ENCODE measurements around the gene CCBE1.

Gene CCBE1

DNA sequence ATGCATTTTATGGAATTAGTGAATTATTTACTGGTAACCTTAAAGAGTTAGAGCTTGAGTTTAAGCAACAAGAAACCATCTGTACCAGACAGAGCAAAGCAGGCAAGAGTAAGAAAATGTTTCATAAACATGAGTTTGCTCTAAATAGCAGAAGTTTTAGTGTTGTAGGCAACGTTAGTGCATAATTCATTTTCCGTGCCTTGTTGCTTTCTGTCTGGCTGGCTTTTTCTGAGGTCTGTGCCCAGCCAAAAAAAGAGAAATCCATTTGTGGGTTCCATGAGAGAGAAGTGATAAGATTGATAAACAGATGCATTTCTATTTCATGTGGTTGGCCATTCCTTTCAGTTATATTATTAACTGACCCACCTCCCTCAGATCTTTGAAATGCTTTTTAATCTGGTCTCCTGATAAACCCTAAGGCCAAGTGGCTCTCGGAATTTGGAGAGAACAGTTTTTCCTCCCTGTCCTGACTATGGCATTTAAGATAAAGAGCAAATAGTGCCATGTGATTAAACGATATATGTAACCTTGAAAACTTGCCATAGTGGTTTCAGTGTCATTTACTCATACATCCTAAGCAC lies 198.6 kb downstream of the CCBE1 start:
- ChIA-PET CTCF (interaction anchor here (1.0 kb wide), 1 partner anchor 133 kb away, joined by 3 read pairs; no protein-coding TSS in a partner anchor), POLR2A (no interaction called here)
- DNase-seq (ENCODE audit: low read depth, low spot score) = no peak
- TF ChIP-seq, protein P1, sequence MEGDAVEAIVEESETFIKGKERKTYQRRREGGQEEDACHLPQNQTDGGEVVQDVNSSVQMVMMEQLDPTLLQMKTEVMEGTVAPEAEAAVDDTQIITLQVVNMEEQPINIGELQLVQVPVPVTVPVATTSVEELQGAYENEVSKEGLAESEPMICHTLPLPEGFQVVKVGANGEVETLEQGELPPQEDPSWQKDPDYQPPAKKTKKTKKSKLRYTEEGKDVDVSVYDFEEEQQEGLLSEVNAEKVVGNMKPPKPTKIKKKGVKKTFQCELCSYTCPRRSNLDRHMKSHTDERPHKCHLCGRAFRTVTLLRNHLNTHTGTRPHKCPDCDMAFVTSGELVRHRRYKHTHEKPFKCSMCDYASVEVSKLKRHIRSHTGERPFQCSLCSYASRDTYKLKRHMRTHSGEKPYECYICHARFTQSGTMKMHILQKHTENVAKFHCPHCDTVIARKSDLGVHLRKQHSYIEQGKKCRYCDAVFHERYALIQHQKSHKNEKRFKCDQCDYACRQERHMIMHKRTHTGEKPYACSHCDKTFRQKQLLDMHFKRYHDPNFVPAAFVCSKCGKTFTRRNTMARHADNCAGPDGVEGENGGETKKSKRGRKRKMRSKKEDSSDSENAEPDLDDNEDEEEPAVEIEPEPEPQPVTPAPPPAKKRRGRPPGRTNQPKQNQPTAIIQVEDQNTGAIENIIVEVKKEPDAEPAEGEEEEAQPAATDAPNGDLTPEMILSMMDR (IDR thresholded peaks at IDR 0.05; ENCODE audit: insufficient read depth, low read length, missing control alignments) = no peak
- H3K4me3 ChIP-seq (ENCODE audit: low read depth, low read length) = no peak overlapping the region

DNA sequence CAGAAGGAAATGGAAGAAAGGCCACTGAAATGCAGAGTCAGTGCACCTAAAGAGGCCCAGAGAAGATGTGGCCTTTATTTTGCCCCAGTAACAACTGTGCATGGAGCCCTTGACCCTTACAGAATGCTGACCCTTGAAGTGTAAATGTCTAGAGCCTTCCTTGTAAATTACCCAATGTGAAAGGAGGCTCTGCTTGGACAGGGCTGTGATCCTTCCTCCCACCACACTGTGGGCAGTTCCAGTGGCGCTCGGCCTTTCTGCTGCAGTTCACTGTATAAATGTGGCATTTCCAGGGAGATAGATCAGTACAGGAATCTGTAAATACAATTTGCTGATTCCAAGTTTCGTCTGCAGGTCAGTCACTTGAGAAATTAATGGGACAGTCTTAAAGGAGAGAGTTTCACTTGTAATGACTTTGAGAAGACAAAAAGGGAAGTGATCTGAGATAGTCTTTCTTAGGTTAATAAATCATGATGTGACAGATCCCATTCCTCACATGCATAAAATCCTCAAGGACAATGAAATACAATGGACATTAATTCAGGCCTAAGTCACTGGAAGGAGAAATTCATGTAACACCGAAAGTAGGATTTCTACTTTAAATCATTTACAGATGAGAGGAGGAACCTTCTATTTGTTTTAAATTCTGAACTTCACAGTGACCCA lies 204.3 kb downstream of the CCBE1 start:
- TF ChIP-seq, protein P1 (IDR thresholded peaks at IDR 0.05; ENCODE audit: insufficient read depth, low read length, missing control alignments) = no peak
- ChIA-PET POLR2A (no interaction called here), CTCF (interaction anchor here (1.8 kb wide), 1 partner anchor 204 kb away, joined by 4 read pairs; the partner anchor contains the start of gene CCBE1)
- no peak overlapping the region for H3K4me3 ChIP-seq (ENCODE audit: low read depth, low read length)
- DNase-seq (ENCODE audit: low read depth, low spot score) = no peak

DNA sequence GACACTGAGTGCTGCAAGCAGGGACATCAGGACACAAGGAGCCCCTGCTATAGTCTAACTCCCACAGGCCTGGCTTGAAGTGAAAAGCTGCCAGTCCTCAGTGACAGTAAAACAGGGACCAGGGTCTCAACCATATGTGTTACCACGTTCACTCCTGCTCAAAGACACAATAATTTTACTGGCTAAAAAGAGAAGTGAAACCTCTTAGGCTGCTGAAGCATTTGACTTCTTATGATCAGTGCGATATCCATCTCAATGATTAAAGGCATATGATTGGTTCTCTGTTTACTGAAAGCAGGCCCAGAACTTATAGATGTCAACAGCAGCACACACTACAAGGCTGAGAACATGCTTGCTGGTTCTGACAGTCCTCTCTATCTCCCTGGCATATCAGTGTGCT lies 208.3 kb downstream of the CCBE1 start:
- ChIA-PET CTCF (no interaction called here), POLR2A (no interaction called here)
- TF ChIP-seq, protein P1 (IDR thresholded peaks at IDR 0.05; ENCODE audit: insufficient read depth, low read length, missing control alignments) = no peak
- no peak for DNase-seq (ENCODE audit: low read depth, low spot score)
- no peak overlapping the region for H3K4me3 ChIP-seq (ENCODE audit: low read depth, low read length)

DNA sequence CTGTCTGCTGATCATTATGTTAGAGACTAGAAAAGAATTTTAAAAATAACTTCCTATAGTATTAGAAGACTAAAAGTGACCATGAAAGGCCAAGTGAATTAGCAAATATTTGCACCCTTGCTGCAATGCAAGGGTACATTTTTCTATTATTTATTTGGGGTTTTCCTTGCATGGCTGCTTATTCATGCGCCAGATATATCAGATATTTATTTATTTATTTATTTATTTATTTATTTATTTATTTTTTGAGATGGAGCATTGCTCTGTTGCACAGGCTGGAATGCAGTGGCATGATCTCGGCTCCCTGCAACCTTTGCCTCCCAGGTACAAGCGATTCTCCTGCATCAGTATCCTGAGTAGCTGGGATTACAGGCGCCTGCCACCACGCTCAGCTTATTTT lies 211.8 kb downstream of the CCBE1 start:
- CTCF ChIA-PET = interaction anchor here (1.1 to 2.2 kb wide), 4 partner anchors 18 to 338 kb away, joined by 3 to 7 read pairs (median 4); partner anchors contain the start of gene CCBE1
- POLR2A ChIA-PET = interaction anchor here (0.5 kb wide), 1 partner anchor 196 kb away, joined by 3 read pairs; no protein-coding TSS in a partner anchor
- TF ChIP-seq, protein P1 (IDR thresholded peaks at IDR 0.05; ENCODE audit: insufficient read depth, low read length, missing control alignments) = no peak
- H3K4me3 ChIP-seq (ENCODE audit: low read depth, low read length) = no peak overlapping the region
- DNase-seq (ENCODE audit: low read depth, low spot score) = no peak

DNA sequence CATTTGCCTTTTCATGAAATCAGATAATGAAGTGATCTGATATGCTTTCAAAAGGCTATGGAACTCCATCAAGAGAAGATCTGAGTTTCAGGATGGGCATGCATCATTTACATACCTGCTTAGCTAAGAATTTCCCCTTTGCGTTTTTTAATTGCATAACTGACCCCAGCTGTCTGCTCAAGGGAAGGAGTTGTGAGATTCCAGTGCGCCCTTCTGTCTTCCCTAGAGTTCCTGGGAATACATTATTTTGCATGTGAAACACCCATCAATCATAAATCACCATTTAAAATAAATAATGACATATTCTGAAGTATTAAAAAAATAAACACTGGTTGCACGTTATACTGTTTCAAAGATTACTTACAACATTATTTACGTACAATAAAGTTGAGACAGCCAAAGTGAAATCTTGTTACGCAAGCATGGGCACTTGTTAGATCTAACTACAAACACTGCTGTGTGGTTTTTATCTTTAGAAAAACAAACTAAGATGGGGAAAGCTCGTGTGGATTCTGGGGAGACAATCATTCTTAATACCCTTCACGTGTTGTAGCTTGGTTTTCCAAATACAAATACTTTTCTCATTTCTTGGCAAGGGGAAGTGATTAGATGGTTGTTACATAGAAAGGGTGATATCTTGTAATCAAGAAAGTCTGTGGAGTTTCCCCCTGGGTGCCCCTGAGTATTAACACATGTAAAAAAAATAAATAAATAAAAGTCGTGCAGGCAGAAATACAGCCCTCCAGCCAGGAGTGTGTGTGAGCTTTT lies 212.5 kb downstream of the CCBE1 start:
- ChIA-PET CTCF (interaction anchor here (1.1 to 2.1 kb wide), 4 partner anchors 11 to 212 kb away, joined by 3 to 4 read pairs (median 3); partner anchors contain the start of gene CCBE1), POLR2A (no interaction called here)
- no peak for DNase-seq (ENCODE audit: low read depth, low spot score)
- TF ChIP-seq, protein P1 (IDR thresholded peaks at IDR 0.05; ENCODE audit: insufficient read depth, low read length, missing control alignments) = no peak
- H3K4me3 ChIP-seq (ENCODE audit: low read depth, low read length) = no peak overlapping the region

DNA sequence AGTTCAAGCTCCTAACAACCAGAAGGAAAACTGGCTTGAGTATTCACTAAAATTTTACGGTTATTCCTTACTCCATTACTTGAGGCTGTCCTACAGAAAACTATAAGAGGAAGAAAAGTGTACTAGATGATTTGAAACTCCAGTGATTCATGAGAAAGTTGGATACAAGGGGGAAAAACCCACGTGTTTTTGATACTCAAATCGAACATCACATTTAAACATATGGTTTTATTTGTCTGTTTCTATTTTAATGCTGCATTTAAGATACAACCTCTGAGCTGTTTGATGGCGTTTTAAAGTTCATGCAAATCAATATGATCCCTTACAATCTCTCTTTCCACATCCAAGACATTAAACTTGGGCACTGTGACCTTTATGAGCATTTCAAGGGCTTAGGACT lies 213.1 kb downstream of the CCBE1 start:
- TF ChIP-seq, protein P1 (IDR thresholded peaks at IDR 0.05; ENCODE audit: insufficient read depth, low read length, missing control alignments) = no peak
- no peak overlapping the region for H3K4me3 ChIP-seq (ENCODE audit: low read depth, low read length)
- ChIA-PET CTCF (interaction anchor here (1.3 to 2.1 kb wide), 2 partner anchors 11 to 25 kb away, joined by 3 to 4 read pairs; no protein-coding TSS in a partner anchor), POLR2A (no interaction called here)
- no peak for DNase-seq (ENCODE audit: low read depth, low spot score)

Measured in AG04449 (cell line).